Spleen (tissue), 11 donors: ENCODE measurements around the gene PTPRE. TPM values are rescaled to one million over a fixed set of nuclear protein-coding genes. Genes with fewer than 3 reads are reported as not detected.

Experiments
- DNase-seq: peaks from one replicate; pipeline ENCODE4 v3.0.0-alpha.2; 2020
- H3K27ac ChIP-seq, 8 donors: fragments of 200-600 bp; sonication (generic) in 7 of 8; 1 replicate in 4 of 8; 2 replicates in 4 of 8; pipeline versions ENCODE4 v1.5.0 to v1.8.0; 2016 to 2021; ENCODE audit warnings: inconsistent platforms in 4 of 8, mild to moderate bottlenecking in 4 of 8, moderate library complexity in 1 of 8
- H3K27me3 ChIP-seq, 7 donors: fragments of 200-600 bp; sonication (generic) in 6 of 7; replicated peaks in 1 of 7; 1 replicate in 4 of 7; 2 replicates in 3 of 7; pipeline versions ENCODE4 v1.5.0 to v1.8.0; 2016 to 2021; ENCODE audit warnings: inconsistent platforms in 3 of 7, mild to moderate bottlenecking in 1 of 7
- H3K36me3 ChIP-seq, 6 donors: fragments of 200-600 bp; sonication (generic) in 5 of 6; 1 replicate in 4 of 6; 2 replicates in 2 of 6; pipeline versions ENCODE4 v1.5.0 to v1.8.0; 2016 to 2021; ENCODE audit warnings: inconsistent platforms in 2 of 6
- H3K4me1 ChIP-seq, 6 donors: fragments of 200-600 bp; sonication (generic) in 5 of 6; 1 replicate in 3 of 6; 2 replicates in 3 of 6; pipeline versions ENCODE4 v1.5.0 to v1.8.0; 2016 to 2021; ENCODE audit warnings: inconsistent platforms in 3 of 6
- H3K4me3 ChIP-seq, 8 donors: fragments of 200-600 bp; sonication (generic) in 7 of 8; 1 replicate in 4 of 8; 2 replicates in 4 of 8; pipeline versions ENCODE4 v1.5.0 to v1.8.0; 2016 to 2021; ENCODE audit warnings: inconsistent platforms in 4 of 8, mild to moderate bottlenecking in 4 of 8, moderate library complexity in 2 of 8
- H3K9me3 ChIP-seq, 8 donors: fragments of 200-600 bp; sonication (generic) in 7 of 8; 1 replicate in 4 of 8; 2 replicates in 4 of 8; pipeline versions ENCODE4 v1.5.0 to v1.8.0; 2016 to 2021; ENCODE audit warnings: inconsistent platforms in 4 of 8
- CTCF ChIP-seq, 11 experiments: fragments of 200-600 bp in 7 of 11; fragments of 450-650 bp in 4 of 11; sonication (generic) in 4 of 11; IDR thresholded peaks in 8 of 11; conservative IDR thresholded peaks in 3 of 11; 1 replicate in 7 of 11; 2 replicates in 4 of 11; pipeline versions ENCODE4 v1.4.0 to v1.8.0; 2016 to 2021; ENCODE audit warnings: antibody characterized with exemption in 11 of 11, inconsistent platforms in 4 of 11, mild to moderate bottlenecking in 1 of 11
- POLR2A ChIP-seq, 3 donors: fragments of 450-650 bp; IDR thresholded peaks; one replicate each; pipeline ENCODE4 v1.5.1; 2017; ENCODE audit warnings: antibody characterized with exemption in 3 of 3, mild to moderate bottlenecking in 1 of 3
- POLR2AphosphoS5 ChIP-seq, 3 donors: sonication (generic); formaldehyde crosslinking; IDR thresholded peaks; one replicate each; pipeline ENCODE4 v1.5.1; 2017; ENCODE audit warnings: antibody characterized with exemption in 3 of 3
- WGBS, 5 donors: extraction: QIAGEN DNeasy Blood & Tissue Kit in 3 of 5; methylation state at CpG; one replicate each; pipeline versions ENCODE4 v1.1.5 to v1.1.7; 2013 to 2018; 5-methylcytosine and 5-hydroxymethylcytosine counted together
- intact Hi-C: fragments of 100-400 bp; cut with DNase I; formaldehyde crosslinking; loops from one replicate; pipeline ENCODE4 v1.15.0; 2023; ENCODE audit warnings: low total_unique reads
- polyA plus RNA-seq, 3 donors: library from polyadenylated mRNA; stranded (reverse); fragments of 200-250 nt; gene quantifications; one replicate each; pipeline ENCODE4 v1.2.1, GENCODE V29; 2013
- total RNA-seq, 7 donors: library from RNA; depleted of rRNA in 3 of 7; stranded (reverse); fragments of >200 nt in 3 of 7; fragmentation: NEBNext Ultra II Directional in 4 of 7; extraction: Animal tissue kit (Norgen Biotek cat#: 25700) in 4 of 7; gene quantifications; one replicate each; pipeline versions ENCODE4 v1.1.0 to v1.2.1, GENCODE V29; 2016 to 2021
- donor health status: healthy with polysubstance abuse.
- donor health status: DM: no; HTN: no; CAD: no; lungs with moderate emphysema.
- donor health status: DM: no; HTN: no; CAD: no.
- donor health status: Bipolar disorder and iron deficiency.
- donor health status: healthy.
- donor health status: DM: no; HTN: no; CAD: no.
- donor health status: DM: yes; HTN: yes; CAD: no.

Gene PTPRE
- total and polyA plus RNA-seq, 10 donors, result 6.2 to 133 (median 70.2) TPM

DNA sequence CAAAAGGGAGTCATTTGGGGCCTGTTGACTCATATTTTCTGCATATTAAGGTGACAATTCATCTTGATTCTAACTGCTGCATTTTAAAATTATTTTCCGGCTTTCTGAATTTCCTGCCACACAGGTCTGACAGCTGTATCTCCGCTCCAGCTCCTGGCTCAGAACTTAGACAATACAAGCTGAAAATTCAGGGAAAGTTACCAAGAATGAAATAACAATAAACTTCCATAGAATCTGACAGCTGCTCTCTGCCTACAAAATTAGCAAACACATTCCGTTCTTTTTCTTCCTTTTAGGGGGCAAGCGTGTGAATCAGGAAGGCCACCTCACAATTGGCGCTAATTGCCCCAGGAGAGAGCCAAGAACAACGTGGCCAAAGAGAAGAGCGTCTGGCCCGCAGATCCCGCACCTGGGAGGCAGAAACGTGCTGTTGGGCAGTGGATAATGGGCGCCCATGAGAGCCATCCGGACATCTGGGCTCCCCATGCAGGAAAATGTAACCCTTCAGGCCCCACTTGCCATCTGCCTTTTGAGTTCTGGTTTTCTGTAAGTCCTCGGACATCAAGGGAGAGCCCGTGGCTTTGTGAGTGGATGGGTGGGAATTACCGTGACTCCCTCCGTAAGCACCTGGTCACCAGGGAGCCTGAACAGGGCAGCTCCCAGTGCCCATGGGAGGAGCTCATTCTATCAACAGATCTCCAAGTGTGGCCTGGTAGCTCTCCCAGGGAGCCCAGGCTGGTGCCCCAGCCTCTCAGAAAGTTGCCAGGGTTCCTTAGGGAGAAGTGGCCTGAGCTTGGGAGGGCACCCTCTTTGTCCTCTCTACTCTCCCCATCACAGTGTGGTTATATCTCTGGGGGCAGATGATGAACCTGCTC, 19.1 kb upstream of the PTPRE start:
- WGBS, 5 donors, result 80 to 86% (median 82%) methylated on average over 16 of the region's 16 CpGs
- intact Hi-C loops, result no loop called here
- Histone ChIP-seq H3K9me3 (no peaks in the 10 kb centered on the region), H3K4me1 (peaks cover 0 to 29% (median 6%) of the 10 kb centered on the region in 6 donors), H3K27me3 (peaks cover 0 to 5% (median 0%) of the 10 kb centered on the region in 7 donors), H3K36me3 (no peaks in the 10 kb centered on the region), H3K27ac (no peak overlapping the region), H3K4me3 (no peak overlapping the region)
- TF ChIP-seq POLR2AphosphoS5 (IDR thresholded peaks at IDR 0.05), result no peak
- TF ChIP-seq CTCF (IDR thresholded peaks at IDR 0.05 in 8 of 11, conservative IDR thresholded peaks at IDR 0.05 in 3 of 11), result no peak
- TF ChIP-seq POLR2A (IDR thresholded peaks at IDR 0.05), result no peak
- DNase-seq, result no peak

GRCh38 chr10:127888521-127889312, 18.2 kb upstream of the PTPRE start:
- H3K36me3 ChIP-seq, result no peaks in the 10 kb centered on the region
- peak overlapping the region in 3 of 8 donors; percentile 47 to 69 (median 58) for H3K27ac ChIP-seq
- H3K4me3 ChIP-seq, result no peak overlapping the region
- DNase-seq, result no peak
- no peaks in the 10 kb centered on the region for H3K9me3 ChIP-seq
- intact Hi-C loops, result no loop called here
- peaks cover 0 to 25% (median 6%) of the 10 kb centered on the region in 6 donors for H3K4me1 ChIP-seq
- H3K27me3 ChIP-seq, result peaks cover 0 to 5% (median 0%) of the 10 kb centered on the region in 7 donors
- no peak for TF ChIP-seq POLR2AphosphoS5 (IDR thresholded peaks at IDR 0.05)
- TF ChIP-seq CTCF (IDR thresholded peaks at IDR 0.05 in 8 of 11, conservative IDR thresholded peaks at IDR 0.05 in 3 of 11), result no peak
- no peak for TF ChIP-seq POLR2A (IDR thresholded peaks at IDR 0.05)
- 86 to 94% (median 91%) methylated on average over 13 of the region's 13 CpGs for WGBS, 5 donors

- no peaks in the 10 kb centered on the region for H3K36me3 ChIP-seq
- no peaks in the 10 kb centered on the region for H3K9me3 ChIP-seq
- intact Hi-C loops, result no loop called here
- H3K4me1 ChIP-seq, result peaks cover 0 to 25% (median 6%) of the 10 kb centered on the region in 6 donors
- H3K27me3 ChIP-seq, result peaks cover 0 to 5% (median 0%) of the 10 kb centered on the region in 7 donors
- H3K27ac ChIP-seq, result peak overlapping the region in 3 of 8 donors; percentile 47 to 69 (median 58)
- no peak overlapping the region for H3K4me3 ChIP-seq
- no peak for DNase-seq
- WGBS, 5 donors, result 22 to 53% (median 39%) methylated on average over 4 of the region's 4 CpGs
- no peak for TF ChIP-seq CTCF (IDR thresholded peaks at IDR 0.05 in 8 of 11, conservative IDR thresholded peaks at IDR 0.05 in 3 of 11)
- no peak for TF ChIP-seq POLR2AphosphoS5 (IDR thresholded peaks at IDR 0.05)
- no peak for TF ChIP-seq POLR2A (IDR thresholded peaks at IDR 0.05)
Observed at GRCh38 chr10:127889605-127890195, 17.2 kb upstream of the PTPRE start.
